B cell (primary cell): ENCODE data around the gene NUDT14. TPM values are rescaled to one million over a fixed set of nuclear protein-coding genes. Genes with fewer than 3 reads are reported as not detected.

Experiments
- ATAC-seq: fragments of 200-7000 bp; cut with Tn5 transposase; one replicate; pipeline ENCODE4 v1.10.0; 2021; ENCODE audit warnings: low read depth, mild to moderate bottlenecking, moderate number of reproducible peaks, moderate library complexity
- CTCF ChIA-PET: fragments of 350-600 bp; sonication (Branson Sonifier 250); formaldehyde crosslinking; loops from one replicate; lab custom pipeline; 2021; ENCODE audit warnings: antibody characterized with exemption, inconsistent platforms; lab: Charles Lee
- POLR2A ChIA-PET: fragments of 350-600 bp; sonication (Branson Sonifier 250); formaldehyde crosslinking; loops from one replicate; lab custom pipeline; 2021; ENCODE audit warnings: antibody characterized with exemption; lab: Charles Lee
- DNase-seq: peaks from one replicate; pipeline ENCODE4 v3.0.0; 2013
- H2AFZ ChIP-seq: 2 replicates; pipeline ENCODE4 v1.6.1; 2012; ENCODE audit warnings: mild to moderate bottlenecking, low read depth, low read length; ENCODE audit not compliant: insufficient read depth, poor library complexity, severe bottlenecking
- H3K27ac ChIP-seq, 2 donors: 1 replicate in 1 of 2; 2 replicates in 1 of 2; pipeline ENCODE4 v1.5.1; 2012 to 2013; ENCODE audit warnings: low read length in 2 of 2, mild to moderate bottlenecking in 2 of 2, moderate library complexity in 1 of 2
- H3K27me3 ChIP-seq, 4 experiments: fragments of 200-600 bp in 1 of 4; sonication (generic) in 1 of 4; replicated peaks in 1 of 4; 1 replicate in 2 of 4; 2 replicates in 2 of 4; pipeline versions ENCODE4 v1.6.1 to v1.7.0; 2013 to 2016; ENCODE audit warnings: low read length in 3 of 4, mild to moderate bottlenecking in 2 of 4, mixed read lengths in 1 of 4, moderate library complexity in 1 of 4; ENCODE audit not compliant: insufficient read depth in 4 of 4, control insufficient read depth in 3 of 4; ENCODE audit errors: control extremely low read depth in 1 of 4
- H3K36me3 ChIP-seq, 2 experiments: replicated peaks in 1 of 2; 1 replicate in 1 of 2; 2 replicates in 1 of 2; pipeline versions ENCODE4 v1.6.1 to v1.7.1; 2013; ENCODE audit warnings: low read length in 1 of 2; ENCODE audit not compliant: insufficient read depth in 2 of 2, control insufficient read depth in 1 of 2; ENCODE audit errors: control extremely low read depth in 1 of 2, extremely low read depth in 1 of 2
- H3K4me1 ChIP-seq, 2 donors: fragments of 200-600 bp in 1 of 2; sonication (generic) in 1 of 2; 1 replicate in 1 of 2; 2 replicates in 1 of 2; pipeline versions ENCODE4 v1.5.1 to v1.6.1; 2013 to 2017; ENCODE audit warnings: low read length in 2 of 2; ENCODE audit not compliant: control insufficient read depth in 2 of 2, insufficient read depth in 2 of 2
- H3K4me2 ChIP-seq: replicated peaks from 2 replicates; pipeline ENCODE3; 2012; ENCODE audit warnings: mild to moderate bottlenecking, low read depth, low read length; ENCODE audit not compliant: poor library complexity, severe bottlenecking
- H3K4me3 ChIP-seq, 5 experiments: fragments of 200-600 bp in 1 of 5; sonication (generic) in 1 of 5; 1 replicate in 3 of 5; 2 replicates in 2 of 5; pipeline versions ENCODE4 v1.5.1 to v1.7.0; 2011 to 2016; ENCODE audit warnings: low read length in 4 of 5, mild to moderate bottlenecking in 4 of 5, low read depth in 2 of 5, control low read depth in 1 of 5, moderate library complexity in 1 of 5; ENCODE audit not compliant: insufficient read depth in 1 of 5; ENCODE audit errors: control extremely low read depth in 1 of 5, extremely low read depth in 1 of 5
- H3K79me2 ChIP-seq: fragments of 200-600 bp; sonication (generic); one replicate; pipeline ENCODE4 v1.6.0; 2016; ENCODE audit warnings: low read length; ENCODE audit not compliant: control insufficient read depth, insufficient read depth
- H3K9ac ChIP-seq: fragments of 200-600 bp; sonication (generic); 2 replicates; pipeline ENCODE4 v1.6.1; 2017; ENCODE audit warnings: mild to moderate bottlenecking, low read length, moderate library complexity
- H3K9me3 ChIP-seq, 3 donors: one replicate each; pipeline versions ENCODE4 v1.6.1 to v1.7.1; 2013; ENCODE audit warnings: low read length in 2 of 3; ENCODE audit not compliant: control insufficient read depth in 2 of 3, insufficient read depth in 1 of 3; ENCODE audit errors: control extremely low read depth in 1 of 3
- H4K20me1 ChIP-seq: 2 replicates; pipeline ENCODE4 v1.6.0; 2012; ENCODE audit warnings: mild to moderate bottlenecking, low read length; ENCODE audit not compliant: insufficient read depth, control insufficient read depth, poor library complexity, severe bottlenecking
- H3K27ac Mint-ChIP-seq: one replicate; pipeline ENCODE4 v1.8.0; 2021; ENCODE audit warnings: mixed read lengths
- H3K27me3 Mint-ChIP-seq: one replicate; pipeline ENCODE4 v1.8.0; 2021; ENCODE audit warnings: mixed read lengths
- H3K4me1 Mint-ChIP-seq: one replicate; pipeline ENCODE4 v1.8.0; 2021; ENCODE audit warnings: mixed read lengths
- H3K4me3 Mint-ChIP-seq: one replicate; pipeline ENCODE4 v1.8.0; 2021; ENCODE audit warnings: mixed read lengths
- H3K9me3 Mint-ChIP-seq: one replicate; pipeline ENCODE4 v1.8.0; 2022; ENCODE audit warnings: mixed read lengths; ENCODE audit not compliant: insufficient read depth
- CTCF ChIP-seq: fragments of 200-600 bp; IDR thresholded peaks from one replicate; pipeline ENCODE4 v1.8.0; 2022; ENCODE audit warnings: antibody characterized with exemption, mild to moderate bottlenecking
- EZH2 ChIP-seq: IDR thresholded peaks from 2 replicates; pipeline ENCODE4 v1.6.1; 2012; ENCODE audit warnings: borderline replicate concordance, low read depth, mild to moderate bottlenecking, moderate library complexity, low read length; ENCODE audit not compliant: insufficient read depth, poor library complexity, severe bottlenecking
- WGBS: methylation state at CpG from one replicate; pipeline ENCODE4 v1.1.5; 2013; ENCODE audit warnings: missing lambda C conversion rate; ENCODE audit not compliant: insufficient coverage; 5-methylcytosine and 5-hydroxymethylcytosine counted together
- intact Hi-C: fragments of 100-400 bp; cut with micrococcal nuclease; formaldehyde crosslinking; loops from one replicate; pipeline ENCODE4 v1.10.0; 2022
- polyA plus RNA-seq: library from polyadenylated mRNA; depleted of rRNA; stranded (reverse); fragments of >200 nt; gene quantifications from 2 replicates; pipeline ENCODE4 v1.2.3, GENCODE V29; 2012
- total RNA-seq, 2 donors: library from RNA; stranded (reverse); fragments of 120-200 nt in 1 of 2; gene quantifications; 1 replicate in 1 of 2; 2 replicates in 1 of 2; pipeline versions ENCODE4 v1.2.3 to v1.2.4, GENCODE V29; 2013 to 2022

Gene NUDT14
- total and polyA plus RNA-seq, 2 donors (not counting 1 experiment from before 2014, with no cell fraction given): 17.4 to 31.6 TPM

GRCh38 chr14:105139212-105139825, 41.8 kb downstream of the NUDT14 start:
- no peak overlapping the region for H3K9ac ChIP-seq

More at GRCh38 chr14:105139212-105139825, 41.8 kb downstream of the NUDT14 start:
- no peak overlapping the region for H3K4me3 Mint-ChIP-seq
- WGBS: 77% methylated on average over 10 of the region's 10 CpGs
- H4K20me1 ChIP-seq: no peaks in the 10 kb centered on the region
- H3K9me3 Mint-ChIP-seq: peaks cover 3% of the 10 kb centered on the region
- no peaks in the 10 kb centered on the region for H3K27me3 Mint-ChIP-seq
- no peaks in the 10 kb centered on the region for H3K79me2 ChIP-seq
- H3K27ac Mint-ChIP-seq: no peak overlapping the region
- H3K9me3 ChIP-seq: peaks cover 0 to 33% (median 14%) of the 10 kb centered on the region in 3 donors
- POLR2A ChIA-PET: no interaction called here
- no peak overlapping the region for H3K4me2 ChIP-seq
- no peaks in the 10 kb centered on the region for H3K4me1 Mint-ChIP-seq
- CTCF ChIA-PET: no interaction called here
- no peaks in the 10 kb centered on the region for H3K36me3 ChIP-seq
- H2AFZ ChIP-seq: no peak overlapping the region
- H3K27me3 ChIP-seq: no peaks in the 10 kb centered on the region
- no peak overlapping the region for H3K4me3 ChIP-seq
- no peak for ATAC-seq
- H3K4me1 ChIP-seq: no peaks in the 10 kb centered on the region
- no peak overlapping the region for H3K27ac ChIP-seq
- TF ChIP-seq CTCF (no peak), EZH2 (no peak)
- intact Hi-C loops: no loop called here
- DNase-seq: no peak
